HFF-Myc (cell line): Measurements from ENCODE around the gene UBA52.

Experiments used
- DNase-seq: peaks from one replicate; pipeline ENCODE4 v3.0.0-alpha.2; 2011; ENCODE audit warnings: low read depth; ENCODE audit errors: extremely low read depth
- H3K4me3 ChIP-seq: replicated peaks from 2 replicates; pipeline ENCODE4 v1.5.1; 2011; ENCODE audit warnings: low read depth, mild to moderate bottlenecking, control low read depth, low read length
- CTCF ChIP-seq: IDR thresholded peaks from 2 replicates; pipeline ENCODE4 v1.5.1; 2012; ENCODE audit warnings: mild to moderate bottlenecking, low read depth, low read length, control low read depth; ENCODE audit errors: missing control alignments

The UBA52 gene

GRCh38 chr19:18605546-18606280, 34.1 kb downstream of the UBA52 start:
- no peak overlapping the region for H3K4me3 ChIP-seq
- no peak for TF ChIP-seq CTCF

GRCh38 chr19:18606281-18607225, 34.9 kb downstream of the UBA52 start, which contains the start of gene CRLF1:
TSS of gene CRLF1 (minus strand) at chr19:18606799. CDS start at chr19:18606656, 143 bp downstream.
- no peak for DNase-seq
- TF ChIP-seq CTCF = no peak
- no peak within 1 kb of the TSS for H3K4me3 ChIP-seq

More at GRCh38 chr19:18605546-18606280, 34.1 kb downstream of the UBA52 start:
- DNase-seq = no peak

GRCh38 chr19:18607226-18608101, 35.8 kb downstream of the UBA52 start:
- H3K4me3 ChIP-seq = no peak overlapping the region
- no peak for TF ChIP-seq CTCF
- DNase-seq = no peak

- DNase-seq = no peak
- TF ChIP-seq CTCF = no peak
- H3K4me3 ChIP-seq = no peak overlapping the region
Measured at GRCh38 chr19:18608102-18608804, 36.6 kb downstream of the UBA52 start.

DNA sequence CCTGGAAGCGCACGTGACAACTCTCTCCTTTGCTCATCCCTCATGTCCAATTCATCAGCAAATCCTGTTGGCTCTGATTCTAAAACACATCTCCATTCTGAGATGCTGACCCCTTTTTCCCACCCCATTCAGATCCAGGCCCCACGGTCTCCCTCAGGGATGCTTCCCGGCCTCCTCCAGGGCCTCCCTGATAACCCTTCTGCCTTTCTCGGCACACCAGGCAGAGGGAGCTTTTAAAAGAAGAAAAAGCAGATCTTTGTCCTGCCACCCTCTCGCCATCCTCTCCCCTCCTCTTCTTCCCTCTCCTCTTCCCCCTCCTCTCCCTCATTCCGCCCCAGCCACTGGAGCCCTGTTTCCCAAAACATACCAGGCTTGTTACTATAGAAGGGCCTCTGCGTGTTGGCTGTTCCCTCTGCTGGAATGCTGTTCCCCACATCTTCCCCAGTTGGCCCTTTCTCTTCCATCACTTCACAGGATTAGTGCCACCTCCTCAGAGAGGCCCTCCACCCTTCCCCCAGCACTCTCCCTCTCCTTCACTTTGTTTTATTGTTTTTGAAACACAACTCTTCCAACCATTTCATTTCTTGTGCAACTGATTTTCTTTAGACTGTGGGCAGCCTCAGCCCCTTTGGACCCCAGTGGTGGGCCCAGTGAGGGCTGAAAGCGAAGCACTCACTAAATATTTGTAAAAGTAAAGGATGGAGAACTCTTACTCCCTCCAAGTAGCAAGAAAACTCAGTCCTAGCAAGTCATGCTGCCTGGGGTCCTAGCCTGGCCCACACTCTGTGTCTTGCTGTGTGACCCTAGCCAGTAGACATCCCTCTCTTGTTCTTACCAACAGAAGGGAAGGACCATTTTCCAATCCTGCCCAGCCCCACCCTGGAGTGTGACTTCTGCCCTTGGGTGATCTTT, 37.4 kb downstream of the UBA52 start:
- H3K4me3 ChIP-seq = no peak overlapping the region
- TF ChIP-seq CTCF = no peak
- no peak for DNase-seq
